CMK (cell line): Measurements from ENCODE around the gene PDLIM3.
"Not testable (repeated sequence)": the region's sequence is repeated elsewhere in the genome, so short reads cannot be mapped to it uniquely, and the experiment has no call there.

Experiments used
- DNase-seq: peaks from one replicate; pipeline ENCODE4 v3.0.0-alpha.2; 2010; ENCODE audit warnings: low read depth

PDLIM3 gene

GRCh38 chr4:185534866-185535611 lies at the start of gene PDLIM3:
TSS of gene PDLIM3 (minus strand) at chr4:185535507. CDS start at chr4:185535434, 73 bp downstream.
- no peak for DNase-seq

- no peak for DNase-seq
These were observed 48.5 kb upstream of the PDLIM3 start for GRCh38 chr4:185583813-185584212.

GRCh38 chr4:185582651-185583400 lies 47.5 kb upstream of the PDLIM3 start:
- DNase-seq, result no peak

- DNase-seq, result no peak
These were observed 45.4 kb upstream of the PDLIM3 start for GRCh38 chr4:185580699-185581098.

- DNase-seq, result no peak
These were observed 43.0 kb upstream of the PDLIM3 start for GRCh38 chr4:185578284-185578683.

GRCh38 chr4:185576962-185577950 lies 41.9 kb upstream of the PDLIM3 start:
- no peak for DNase-seq

- no peak for DNase-seq
These were observed 41.1 kb upstream of the PDLIM3 start for GRCh38 chr4:185576314-185576961.

GRCh38 chr4:185573651-185574199 lies 38.4 kb upstream of the PDLIM3 start:
- no peak for DNase-seq

- no peak for DNase-seq
These were observed 35.4 kb upstream of the PDLIM3 start for GRCh38 chr4:185570727-185571126.

- DNase-seq, result no peak
These were observed 32.4 kb upstream of the PDLIM3 start for GRCh38 chr4:185567381-185568376.

- DNase-seq, result no peak
These were observed 31.7 kb upstream of the PDLIM3 start for GRCh38 chr4:185566972-185567371.

GRCh38 chr4:185566425-185566824 lies 31.1 kb upstream of the PDLIM3 start:
- no peak for DNase-seq

- DNase-seq, result no peak
These were observed 30.4 kb upstream of the PDLIM3 start for GRCh38 chr4:185565696-185566095.

GRCh38 chr4:185564349-185564748 lies 29.0 kb upstream of the PDLIM3 start:
- no peak for DNase-seq

GRCh38 chr4:185562531-185562930 lies 27.2 kb upstream of the PDLIM3 start:
- no peak for DNase-seq

- DNase-seq, result no peak
These were observed 25.0 kb upstream of the PDLIM3 start for GRCh38 chr4:185560316-185560715.

GRCh38 chr4:185559915-185560281 lies 24.6 kb upstream of the PDLIM3 start:
- no peak for DNase-seq

GRCh38 chr4:185559251-185559914 lies 24.1 kb upstream of the PDLIM3 start:
- DNase-seq, result not testable (repeated sequence)

- no peak for DNase-seq
These were observed 19.2 kb upstream of the PDLIM3 start for GRCh38 chr4:185554365-185555126.
